LNCAP (cell line): ENCODE results near the gene PAX6.

ENCODE experiments used
- TF ChIP-seq, protein P1 (sequence below): fragments of 450-650 bp; IDR thresholded peaks from 2 replicates; pipeline ENCODE4 v1.5.1; 2017; ENCODE audit warnings: mild to moderate bottlenecking

The PAX6 gene

DNA sequence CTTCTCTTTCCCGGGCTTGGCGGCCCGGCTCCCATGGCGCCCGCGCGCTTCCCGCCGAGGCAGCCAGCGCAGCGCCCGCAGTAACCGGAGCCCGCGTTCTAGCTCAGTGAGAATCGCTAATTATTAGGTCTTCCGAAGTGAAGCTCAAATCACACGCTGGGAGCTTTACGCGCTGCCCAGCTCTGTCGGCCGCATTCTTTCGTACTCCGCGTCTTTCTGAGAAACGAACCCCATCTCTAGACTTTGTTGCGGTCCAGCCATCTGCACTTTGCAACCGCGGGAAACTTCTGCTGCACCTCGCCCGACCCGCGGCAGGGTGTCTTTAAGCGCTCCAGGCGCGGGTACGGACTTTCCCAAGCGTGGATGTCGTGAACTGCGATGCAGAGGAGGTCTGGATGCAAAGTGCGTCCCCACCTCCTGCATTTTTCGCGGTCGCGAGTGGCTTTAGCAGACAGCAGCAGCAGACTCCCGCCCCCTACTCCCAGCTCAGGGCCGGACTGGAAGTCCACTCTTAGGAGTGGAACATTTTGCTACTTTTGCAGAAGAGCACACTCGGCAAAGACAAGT is 6.0 kb upstream of the PAX6 start:
- TF ChIP-seq, protein P1, sequence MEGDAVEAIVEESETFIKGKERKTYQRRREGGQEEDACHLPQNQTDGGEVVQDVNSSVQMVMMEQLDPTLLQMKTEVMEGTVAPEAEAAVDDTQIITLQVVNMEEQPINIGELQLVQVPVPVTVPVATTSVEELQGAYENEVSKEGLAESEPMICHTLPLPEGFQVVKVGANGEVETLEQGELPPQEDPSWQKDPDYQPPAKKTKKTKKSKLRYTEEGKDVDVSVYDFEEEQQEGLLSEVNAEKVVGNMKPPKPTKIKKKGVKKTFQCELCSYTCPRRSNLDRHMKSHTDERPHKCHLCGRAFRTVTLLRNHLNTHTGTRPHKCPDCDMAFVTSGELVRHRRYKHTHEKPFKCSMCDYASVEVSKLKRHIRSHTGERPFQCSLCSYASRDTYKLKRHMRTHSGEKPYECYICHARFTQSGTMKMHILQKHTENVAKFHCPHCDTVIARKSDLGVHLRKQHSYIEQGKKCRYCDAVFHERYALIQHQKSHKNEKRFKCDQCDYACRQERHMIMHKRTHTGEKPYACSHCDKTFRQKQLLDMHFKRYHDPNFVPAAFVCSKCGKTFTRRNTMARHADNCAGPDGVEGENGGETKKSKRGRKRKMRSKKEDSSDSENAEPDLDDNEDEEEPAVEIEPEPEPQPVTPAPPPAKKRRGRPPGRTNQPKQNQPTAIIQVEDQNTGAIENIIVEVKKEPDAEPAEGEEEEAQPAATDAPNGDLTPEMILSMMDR = no peak

- TF ChIP-seq, protein P1 = no peak
These were observed 5.4 kb upstream of the PAX6 start for GRCh38 chr11:31816468-31817053.

GRCh38 chr11:31815711-31816467 is 4.8 kb upstream of the PAX6 start:
- TF ChIP-seq, protein P1 = no peak

- TF ChIP-seq, protein P1 = no peak
These were observed 3.2 kb upstream of the PAX6 start for GRCh38 chr11:31814176-31814868.

- TF ChIP-seq, protein P1 = no peak
These were observed 2.5 kb upstream of the PAX6 start for GRCh38 chr11:31813391-31814175.

DNA sequence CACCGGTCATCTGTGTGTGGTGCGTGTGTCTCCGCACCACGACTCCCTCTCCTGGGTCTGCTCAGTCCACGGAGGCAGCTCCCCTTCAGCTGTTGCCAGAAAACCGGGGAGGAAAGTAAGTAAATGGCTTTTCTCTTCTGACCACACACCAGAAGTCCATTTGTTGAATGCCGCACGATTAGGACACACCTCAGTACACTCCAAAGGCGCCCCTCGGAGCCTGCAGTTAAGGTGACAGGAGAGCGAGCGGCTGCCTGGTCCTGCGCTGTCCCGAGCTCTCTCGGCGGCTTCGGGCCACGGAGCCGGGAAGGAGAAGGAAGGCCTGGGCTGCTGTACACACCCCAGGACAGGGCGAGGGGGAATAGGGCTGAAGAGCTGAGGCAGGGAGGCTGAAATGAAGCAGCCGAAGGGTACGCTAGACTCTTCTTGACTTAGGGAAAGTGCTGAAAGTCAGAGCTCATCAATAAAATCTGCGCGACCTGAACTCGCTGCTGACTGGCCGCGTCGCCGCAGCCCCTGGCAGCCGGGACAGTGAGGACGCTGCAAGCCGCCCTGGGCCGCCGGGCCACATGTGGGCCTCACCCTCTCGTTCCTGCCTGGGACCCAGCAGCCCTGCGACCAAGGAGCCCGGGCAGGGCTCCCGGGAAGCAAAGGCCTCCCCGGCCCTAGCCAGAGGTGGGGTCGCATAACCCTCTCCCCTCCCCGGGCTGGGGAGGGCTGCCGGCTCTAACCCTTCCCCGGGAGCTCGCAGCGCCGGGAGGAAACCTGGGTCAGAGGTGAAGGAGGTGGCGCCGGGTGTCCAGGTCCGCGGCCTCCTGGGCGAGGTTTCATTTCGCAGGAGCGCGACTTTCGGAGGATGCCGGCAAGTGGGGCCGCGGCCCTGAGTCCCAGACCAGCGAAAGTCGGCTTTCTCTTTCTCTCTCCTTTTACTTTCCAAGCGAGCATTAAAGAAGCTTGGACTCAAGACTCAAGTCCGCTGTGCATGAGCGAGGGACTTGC is 1.6 kb upstream of the PAX6 start:
- TF ChIP-seq, protein P1 = no peak
